H1 (cell line): Measurements from ENCODE around the gene CHSY1. TPM values are rescaled to one million over a fixed set of nuclear protein-coding genes. Genes with fewer than 3 reads are reported as not detected.

Experiments
- CTCF ChIA-PET: fragments of 300-600 bp; sonication (Branson Sonifier 250); formaldehyde crosslinking; loops from one replicate; lab custom pipeline; 2021; ENCODE audit not compliant: partially characterized antibody; lab: Charles Lee
- POLR2A ChIA-PET: fragments of 300-600 bp; sonication (Branson Sonifier 250); formaldehyde crosslinking; loops from one replicate; lab custom pipeline; 2021; ENCODE audit warnings: inconsistent platforms; ENCODE audit not compliant: partially characterized antibody; lab: Charles Lee
- DNase-seq, 2 experiments: peaks; one replicate each; pipeline versions ENCODE4 v3.0.0 to v3.0.0-alpha.2; 2010 to 2022; ENCODE audit warnings: low spot score in 2 of 2, low read depth in 1 of 2, mixed read lengths in 1 of 2
- FAIRE-seq: peaks from 2 replicates; lab custom pipeline; 2011; peaks lifted over from hg19 to GRCh38; lab: Jason Lieb, UNC
- H2AFZ ChIP-seq: 2 replicates; pipeline ENCODE4 v1.8.1; 2012; ENCODE audit warnings: low read length, inconsistent platforms
- H2AK5ac ChIP-seq: 2 replicates; pipeline ENCODE4 v1.6.1; 2013; ENCODE audit warnings: low read depth, low read length
- H2BK120ac ChIP-seq: replicated peaks from 2 replicates; pipeline ENCODE3; 2013; ENCODE audit warnings: low read depth, low read length, inconsistent platforms
- H2BK12ac ChIP-seq: 2 replicates; pipeline ENCODE4 v1.6.1; 2013; ENCODE audit warnings: low read depth, low read length
- H2BK15ac ChIP-seq: 2 replicates; pipeline ENCODE4 v1.6.1; 2013; ENCODE audit warnings: low read length
- H2BK20ac ChIP-seq: 2 replicates; pipeline ENCODE4 v1.6.1; 2013; ENCODE audit warnings: low read length
- H2BK5ac ChIP-seq: 2 replicates; pipeline ENCODE4 v1.6.1; 2013; ENCODE audit warnings: low read depth, low read length
- H3K14ac ChIP-seq: 2 replicates; pipeline ENCODE4 v1.6.1; 2013; ENCODE audit warnings: inconsistent platforms; ENCODE audit not compliant: insufficient read length
- H3K18ac ChIP-seq: 2 replicates; pipeline ENCODE4 v1.6.1; 2013; ENCODE audit warnings: low read length; ENCODE audit errors: extremely low read depth
- H3K23ac ChIP-seq: 2 replicates; pipeline ENCODE4 v1.6.1; 2013; ENCODE audit warnings: inconsistent platforms; ENCODE audit not compliant: insufficient read length
- H3K23me2 ChIP-seq: 2 replicates; pipeline ENCODE4 v1.6.1; 2013; ENCODE audit warnings: low read depth, low read length
- H3K27ac ChIP-seq: 2 replicates; pipeline ENCODE4 v1.6.1; 2011; ENCODE audit warnings: low read depth, low read length, inconsistent platforms
- H3K27me3 ChIP-seq, 4 experiments: replicated peaks in 1 of 4; 1 replicate in 1 of 4; 2 replicates in 3 of 4; pipeline versions ENCODE4 v1.6.1 to v1.8.1; 2011 to 2013; ENCODE audit warnings: low read length in 3 of 4, mild to moderate bottlenecking in 3 of 4, inconsistent platforms in 2 of 4, mixed read lengths in 2 of 4, moderate library complexity in 1 of 4; ENCODE audit not compliant: control insufficient read depth in 3 of 4, insufficient read depth in 3 of 4; ENCODE audit errors: extremely low read depth in 1 of 4
- H3K36me3 ChIP-seq, 4 experiments: 2 replicates each; pipeline versions ENCODE4 v1.6.1 to v1.8.1; 2011 to 2013; ENCODE audit warnings: mild to moderate bottlenecking in 4 of 4, low read length in 3 of 4, moderate library complexity in 2 of 4, control low read depth in 1 of 4, inconsistent platforms in 1 of 4; ENCODE audit not compliant: insufficient read depth in 4 of 4, control insufficient read depth in 2 of 4
- H3K4ac ChIP-seq: replicated peaks from 2 replicates; pipeline ENCODE3; 2013; ENCODE audit warnings: low read length, low read depth, mixed read lengths, inconsistent platforms; ENCODE audit not compliant: insufficient read length
- H3K4me1 ChIP-seq, 4 experiments: replicated peaks in 1 of 4; 1 replicate in 1 of 4; 2 replicates in 3 of 4; pipeline versions ENCODE4 v1.6.1 to v1.8.1; 2011 to 2013; ENCODE audit warnings: low read length in 3 of 4, inconsistent platforms in 2 of 4, mixed read lengths in 1 of 4; ENCODE audit not compliant: insufficient read depth in 4 of 4, control insufficient read depth in 3 of 4
- H3K4me2 ChIP-seq, 2 experiments: 2 replicates each; pipeline versions ENCODE4 v1.6.1 to v1.8.1; 2011 to 2013; ENCODE audit warnings: low read depth in 2 of 2, low read length in 2 of 2, control low read depth in 1 of 2, inconsistent platforms in 1 of 2, mild to moderate bottlenecking in 1 of 2; ENCODE audit not compliant: insufficient read depth in 1 of 2
- H3K4me3 ChIP-seq, 4 experiments: fragments of 200-600, 300-600 bp in 1 of 4; sonication (generic), shearing (Covaris generic), sonication (Bioruptor Twin) in 1 of 4; 2 replicates each; pipeline versions ENCODE4 v1.5.1 to v1.8.1; 2011 to 2016; ENCODE audit warnings: low read length in 4 of 4, low read depth in 3 of 4, control low read depth in 2 of 4, inconsistent platforms in 2 of 4, mild to moderate bottlenecking in 2 of 4, mixed read lengths in 1 of 4, moderate library complexity in 1 of 4; ENCODE audit not compliant: insufficient read depth in 2 of 4; ENCODE audit errors: extremely low read depth in 1 of 4
- H3K56ac ChIP-seq: replicated peaks from 2 replicates; pipeline ENCODE3; 2013; ENCODE audit warnings: low read depth, mild to moderate bottlenecking, mixed read lengths, low read length, inconsistent platforms; ENCODE audit not compliant: insufficient read length
- H3K79me1 ChIP-seq: 2 replicates; pipeline ENCODE4 v1.6.1; 2013; ENCODE audit warnings: low read depth, low read length, control low read depth
- H3K79me2 ChIP-seq, 2 experiments: 2 replicates each; pipeline versions ENCODE4 v1.6.1 to v1.8.1; 2012 to 2013; ENCODE audit warnings: low read length in 2 of 2, mild to moderate bottlenecking in 2 of 2, inconsistent platforms in 1 of 2; ENCODE audit not compliant: insufficient read depth in 2 of 2, control insufficient read depth in 1 of 2
- H3K9ac ChIP-seq, 4 experiments: replicated peaks in 1 of 4; 1 replicate in 1 of 4; 2 replicates in 3 of 4; pipeline versions ENCODE4 v1.6.1 to v1.8.1; 2011 to 2013; ENCODE audit warnings: low read depth in 3 of 4, low read length in 3 of 4, control low read depth in 2 of 4, mild to moderate bottlenecking in 2 of 4, moderate library complexity in 2 of 4, inconsistent platforms in 1 of 4; ENCODE audit errors: extremely low read depth in 1 of 4
- H3K9me3 ChIP-seq, 2 experiments: 2 replicates each; pipeline versions ENCODE4 v1.6.1 to v1.8.1; 2012 to 2013; ENCODE audit warnings: mild to moderate bottlenecking in 2 of 2, moderate library complexity in 2 of 2, control low read depth in 1 of 2, inconsistent platforms in 1 of 2, low read depth in 1 of 2, low read length in 1 of 2, mixed read lengths in 1 of 2; ENCODE audit not compliant: insufficient read depth in 2 of 2
- H4K20me1 ChIP-seq, 2 experiments: replicated peaks in 1 of 2; 2 replicates each; pipeline versions ENCODE3 to v1.8.1; 2011 to 2013; ENCODE audit warnings: inconsistent platforms in 2 of 2, low read length in 2 of 2, mild to moderate bottlenecking in 1 of 2; ENCODE audit not compliant: insufficient read depth in 2 of 2, control insufficient read depth in 1 of 2
- H4K5ac ChIP-seq: 2 replicates; pipeline ENCODE4 v1.6.1; 2013; ENCODE audit warnings: low read length, low read depth, mixed read lengths, inconsistent platforms; ENCODE audit not compliant: insufficient read length
- H4K8ac ChIP-seq: 2 replicates; pipeline ENCODE4 v1.8.0; 2013; ENCODE audit warnings: mild to moderate bottlenecking, moderate library complexity, low read length, inconsistent platforms; ENCODE audit not compliant: insufficient read depth; ENCODE audit errors: extremely low read depth
- H4K91ac ChIP-seq: replicated peaks from 2 replicates; pipeline ENCODE3; 2013; ENCODE audit warnings: low read length, mixed read lengths, inconsistent platforms; ENCODE audit not compliant: insufficient read length
- BCL11A ChIP-seq, 2 experiments: IDR thresholded peaks; one replicate each; pipeline ENCODE4 v1.6.1; 2011; ENCODE audit warnings: low read depth in 2 of 2, low read length in 2 of 2, mild to moderate bottlenecking in 2 of 2
- CBX8 ChIP-seq: fragments of 300-800, 300-1000 bp; sonication (generic); IDR thresholded peaks from 2 replicates; pipeline ENCODE4 v1.7.1; 2016; ENCODE audit warnings: low read depth, low read length, borderline replicate concordance
- CEBPB ChIP-seq: IDR thresholded peaks from 2 replicates; pipeline ENCODE4 v1.6.1; 2012; ENCODE audit warnings: low read depth, low read length
- CREB1 ChIP-seq: IDR thresholded peaks from 2 replicates; pipeline ENCODE4 v1.6.1; 2012; ENCODE audit warnings: inconsistent platforms
- GABPA ChIP-seq: IDR thresholded peaks from 2 replicates; pipeline ENCODE4 v1.6.1; 2011; ENCODE audit warnings: mild to moderate bottlenecking, low read length, moderate library complexity, borderline replicate concordance; ENCODE audit not compliant: insufficient read depth
- GTF2F1 ChIP-seq: IDR thresholded peaks from 2 replicates; pipeline ENCODE4 v1.6.1; 2012; ENCODE audit warnings: low read depth, low read length, improper control_type of control experiment, borderline replicate concordance
- SAP30 ChIP-seq: fragments of 300-600 bp; sonication (generic); IDR thresholded peaks from 2 replicates; pipeline ENCODE4 v1.7.1; 2012; ENCODE audit warnings: low read length, moderate library complexity, mild to moderate bottlenecking, inconsistent platforms; ENCODE audit not compliant: insufficient read depth, insufficient replicate concordance
- SIN3A ChIP-seq, 2 experiments: IDR thresholded peaks in 1 of 2; conservative IDR thresholded peaks in 1 of 2; 2 replicates each; pipeline ENCODE4 v1.6.1; 2011 to 2012; ENCODE audit warnings: low read length in 2 of 2, improper control_type of control experiment in 1 of 2, low read depth in 1 of 2, mild to moderate bottlenecking in 1 of 2
- SIX5 ChIP-seq: IDR thresholded peaks from 2 replicates; pipeline ENCODE4 v1.6.1; 2011; ENCODE audit warnings: mild to moderate bottlenecking, low read depth, low read length
- SP2 ChIP-seq: IDR thresholded peaks from 2 replicates; pipeline ENCODE4 v1.6.1; 2012; ENCODE audit warnings: mild to moderate bottlenecking, low read length, inconsistent platforms
- TEAD4 ChIP-seq: IDR thresholded peaks from 2 replicates; pipeline ENCODE4 v1.6.1; 2012; ENCODE audit warnings: low read depth, low read length, inconsistent platforms, mixed read lengths
- YY1 ChIP-seq: IDR thresholded peaks from 2 replicates; pipeline ENCODE4 v1.6.1; 2011; ENCODE audit warnings: low read depth, mild to moderate bottlenecking, low read length
- WGBS, 2 experiments: shearing (Covaris generic) in 1 of 2; methylation state at CpG; one replicate each; pipeline versions ENCODE4 v1.1.6 to v1.1.7; 2013 to 2015; ENCODE audit warnings: low lambda C conversion rate in 2 of 2, mixed read lengths in 2 of 2, inconsistent platforms in 1 of 2, low coverage in 1 of 2, missing lambda C conversion rate in 1 of 2; ENCODE audit not compliant: insufficient replicate concordance in 2 of 2, insufficient coverage in 1 of 2, insufficient read length in 1 of 2; ENCODE audit errors: extremely low coverage in 1 of 2, missing lambda C conversion rate in 1 of 2; 5-methylcytosine and 5-hydroxymethylcytosine counted together
- polyA plus RNA-seq, 7 experiments: library from polyadenylated mRNA; depleted of rRNA in 3 of 7; stranded (reverse) in 5 of 7; unstranded in 2 of 7; fragments of >200 nt in 5 of 7; fragments of 200-250 nt in 2 of 7; gene quantifications; 1 replicate in 5 of 7; 2 replicates in 1 of 7; 4 replicates in 1 of 7; pipeline versions ENCODE4 v1.2.1 to v1.2.3, GENCODE V29; 2011 to 2013; ENCODE audit warnings: missing spikeins in 2 of 7, mixed read lengths in 2 of 7
- total RNA-seq: library from RNA; stranded (reverse); fragmentation: NEBNext Ultra II Directional; extraction: Animal tissue kit (Norgen Biotek cat#: 25700); gene quantifications from 2 replicates; pipeline ENCODE4 v1.2.1, GENCODE V29; 2021
- TF ChIP-seq, protein P1 (sequence below): IDR thresholded peaks from 2 replicates; pipeline ENCODE4 v1.6.1; 2011; ENCODE audit warnings: low read length, improper control_type of control experiment

The CHSY1 gene
- total and polyA plus RNA-seq, 2 of the 8 experiments (the other 6 are each of a cell fraction or from before 2014, with no cell fraction given): 24.9 to 60.7 TPM

DNA sequence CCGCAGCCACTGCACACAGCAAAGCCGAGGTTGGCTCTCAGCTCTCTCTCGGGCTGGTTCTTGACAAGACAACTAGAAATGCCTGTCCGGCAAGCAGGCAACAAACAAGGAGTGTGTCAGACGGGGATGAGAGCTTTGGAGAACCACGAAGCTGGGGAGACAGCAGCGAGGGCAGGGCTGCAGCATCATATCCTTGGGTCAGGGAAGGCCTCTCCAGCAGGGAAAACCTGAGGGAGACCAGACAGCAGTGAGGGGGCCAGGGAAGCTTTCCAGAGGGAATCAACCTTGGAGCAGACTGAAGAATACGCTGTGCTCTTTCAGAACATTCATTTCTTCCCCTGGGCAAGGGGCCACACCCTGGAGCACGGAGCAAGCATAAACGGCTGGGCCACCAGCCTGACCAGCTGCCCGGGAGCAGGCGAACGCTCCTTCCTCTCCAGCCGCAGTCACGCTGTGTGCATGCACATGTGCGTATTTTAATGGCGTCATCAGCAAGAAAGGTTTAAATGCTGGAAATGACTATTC is 58.7 kb downstream of the CHSY1 start:
- Histone ChIP-seq H3K4me2 (no peak overlapping the region), H3K14ac (no peak overlapping the region), H2AK5ac (no peak overlapping the region; the same call in 1 of the 2 replicates), H2AFZ (no peak overlapping the region), H3K9me3 (no peaks in the 10 kb centered on the region), H3K9ac (no peak overlapping the region), H3K79me1 (peaks cover 12% of the 10 kb centered on the region), H2BK20ac (no peak overlapping the region), H3K4ac (no peak overlapping the region), H2BK5ac (no peak overlapping the region; the same call in 1 of the 2 replicates), H4K91ac (no peak overlapping the region), H3K23me2 (no peaks in the 10 kb centered on the region), H3K27me3 (no peaks in the 10 kb centered on the region), H4K5ac (no peak overlapping the region), H2BK15ac (no peak overlapping the region), H4K20me1 (peaks cover 28% of the 10 kb centered on the region in 2 experiments), H3K56ac (no peak overlapping the region), H4K8ac (no peak overlapping the region), H2BK12ac (no peak overlapping the region), H2BK120ac (no peak overlapping the region), H3K27ac (no peak overlapping the region), H3K79me2 (peaks cover 10 to 100% of the 10 kb centered on the region in 2 experiments), H3K4me1 (peaks cover 1 to 29% (median 10%) of the 10 kb centered on the region in 4 experiments; a peak in 6 of 7 replicates), H3K4me3 (no peak overlapping the region), H3K18ac (no peak overlapping the region), H3K23ac (no peak overlapping the region), H3K36me3 (no peaks in the 10 kb centered on the region; a peak in 1 of 8 replicates)
- FAIRE-seq (no peak), DNase-seq (no peak)
- WGBS, 2 experiments: 76% methylated on average over 17 of the region's 17 CpGs; no CpG with 5 or more reads in 1 of the 2 experiments
- POLR2A ChIA-PET: interaction anchor here (1.3 to 1.4 kb wide), 2 partner anchors 9 to 12 kb away, joined by 3 to 9 read pairs; no protein-coding TSS in a partner anchor
- CTCF ChIA-PET: interaction anchor here (0.8 to 2.1 kb wide), 8 partner anchors 13 to 185 kb away, joined by 3 to 9 read pairs (median 4); no protein-coding TSS in a partner anchor
- TF ChIP-seq SP2 (no peak), SIX5 (no peak), GTF2F1 (no peak), TEAD4 (no peak), GABPA (no peak), BCL11A (IDR thresholded peaks at IDR 0.05; ENCODE audit: low read depth in 2 of 2, low read length in 2 of 2) (no peak), SAP30 (no peak), SIN3A (conservative IDR thresholded peaks at IDR 0.05 in 1 of 2, IDR thresholded peaks at IDR 0.05 in 1 of 2; ENCODE audit: low read depth in 1 of 2, low read length in 2 of 2) (no peak), CREB1 (no peak), YY1 (no peak), CBX8 (no peak), CEBPB (no peak)
- TF ChIP-seq, protein P1, sequence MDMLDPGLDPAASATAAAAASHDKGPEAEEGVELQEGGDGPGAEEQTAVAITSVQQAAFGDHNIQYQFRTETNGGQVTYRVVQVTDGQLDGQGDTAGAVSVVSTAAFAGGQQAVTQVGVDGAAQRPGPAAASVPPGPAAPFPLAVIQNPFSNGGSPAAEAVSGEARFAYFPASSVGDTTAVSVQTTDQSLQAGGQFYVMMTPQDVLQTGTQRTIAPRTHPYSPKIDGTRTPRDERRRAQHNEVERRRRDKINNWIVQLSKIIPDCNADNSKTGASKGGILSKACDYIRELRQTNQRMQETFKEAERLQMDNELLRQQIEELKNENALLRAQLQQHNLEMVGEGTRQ: no peak
